Colon (tissue), 2 donors: ENCODE data around the gene TBC1D7.
"Not testable (repeated sequence)": the region's sequence is repeated elsewhere in the genome, so short reads cannot be mapped to it uniquely, and the experiment has no call there.

Experiments used
- FAIRE-seq: peaks from 2 replicates; lab custom pipeline; 2012; peaks lifted over from hg19 to GRCh38; lab: Jason Lieb, UNC
- donor health status: control.
- donor health status: control.

The TBC1D7 gene

GRCh38 chr6:13355999-13356785, 27.9 kb upstream of the TBC1D7 start:
- FAIRE-seq: no peak

DNA sequence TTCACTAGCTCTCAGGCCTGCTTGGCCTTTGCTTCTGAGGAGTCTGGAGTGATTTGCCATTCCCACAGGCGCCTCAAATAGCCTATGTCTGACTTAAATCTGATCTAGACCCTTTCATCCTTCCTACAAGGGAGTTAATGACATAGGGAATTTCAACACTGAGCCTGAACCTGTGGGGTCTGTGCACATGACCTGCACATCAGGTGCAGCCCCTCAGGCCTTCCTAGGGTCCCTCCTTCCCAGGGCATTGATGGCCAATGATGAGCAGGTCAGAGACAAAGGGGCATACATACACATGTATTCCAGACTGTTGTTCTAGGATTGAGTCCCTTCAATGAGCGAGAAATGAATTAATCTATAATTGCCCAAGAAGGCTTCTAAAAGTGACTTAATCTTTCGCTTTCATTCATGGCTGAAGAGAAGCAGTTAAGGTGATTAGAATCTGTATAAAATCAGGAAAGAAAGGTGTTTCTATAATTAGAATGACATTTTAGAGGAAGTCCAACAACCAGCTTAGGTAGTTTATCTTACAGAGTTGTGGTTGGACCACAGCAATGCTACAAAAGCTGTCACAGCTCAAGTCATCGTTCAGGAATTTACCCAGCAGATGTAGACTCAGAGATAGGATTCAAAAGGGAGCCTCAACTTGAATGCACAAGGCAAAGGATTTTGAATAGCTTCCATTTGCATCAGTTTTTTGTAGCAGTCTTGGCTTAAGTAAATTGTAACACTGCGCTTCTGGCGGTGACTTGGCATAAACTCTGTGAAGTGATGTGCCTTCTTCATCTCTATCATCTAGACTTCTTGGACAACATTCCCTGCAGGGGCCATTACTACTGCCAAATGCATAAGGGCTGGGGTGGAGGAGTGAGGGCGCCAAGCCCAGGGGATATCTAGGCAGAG, 27.0 kb upstream of the TBC1D7 start:
- no peak for FAIRE-seq

DNA sequence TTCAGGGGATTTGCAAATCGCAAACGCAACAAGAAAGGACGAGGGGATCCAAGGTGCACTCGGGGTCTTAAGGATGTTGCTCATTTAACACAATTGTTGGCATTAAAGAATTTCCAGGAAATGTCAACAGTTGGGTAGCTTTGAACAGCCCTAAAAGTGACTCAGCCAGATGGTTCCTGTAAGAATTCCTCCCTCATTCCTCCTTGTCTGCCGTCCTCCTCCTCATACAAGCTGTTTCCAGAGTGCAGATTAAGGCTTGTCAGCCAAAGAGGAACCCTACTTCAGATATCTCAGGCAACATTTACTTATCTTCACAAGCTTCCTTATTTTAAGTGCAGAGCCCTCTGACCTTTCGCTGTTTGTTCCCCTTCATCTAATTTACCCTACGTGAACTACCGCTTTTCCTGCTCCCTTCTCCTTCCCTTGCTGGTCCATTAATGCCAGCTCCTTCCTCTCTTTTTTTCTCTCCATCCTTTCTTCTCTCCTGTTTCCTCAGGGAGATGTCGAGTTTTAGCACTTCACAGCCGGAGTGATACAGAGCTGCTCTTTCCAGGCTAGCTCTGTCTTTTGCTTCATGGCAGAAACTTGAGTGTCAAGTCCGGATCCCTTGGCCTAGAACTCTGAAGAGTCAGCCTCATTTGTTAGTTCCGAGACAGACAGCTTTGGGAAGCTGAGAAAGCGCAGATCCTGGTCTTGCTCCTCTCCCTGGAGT, 26.1 kb upstream of the TBC1D7 start:
- no peak for FAIRE-seq

DNA sequence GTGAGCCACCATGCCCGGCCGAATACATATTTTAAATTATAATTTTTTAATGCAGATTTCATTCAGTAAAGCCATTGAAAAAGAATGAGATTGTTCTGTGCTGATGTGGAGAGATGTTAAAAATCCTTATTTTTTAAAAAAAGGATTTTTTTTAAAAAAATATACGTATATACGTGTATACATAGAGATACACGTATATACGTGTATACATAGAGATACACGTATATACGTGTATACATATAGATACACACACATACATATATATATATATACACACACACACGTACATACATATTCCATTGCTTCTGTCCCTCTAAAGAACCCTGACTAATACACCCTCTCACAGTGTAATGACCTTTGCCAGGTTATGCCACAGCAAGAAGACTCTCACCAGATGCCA, 23.8 kb upstream of the TBC1D7 start:
- no peak for FAIRE-seq

GRCh38 chr6:13351271-13351670, 22.9 kb upstream of the TBC1D7 start:
- no peak for FAIRE-seq

- FAIRE-seq: no peak
These were observed 21.6 kb upstream of the TBC1D7 start for GRCh38 chr6:13349811-13350506.

- FAIRE-seq: no peak
These were observed 20.2 kb upstream of the TBC1D7 start for GRCh38 chr6:13348334-13349113.

GRCh38 chr6:13346245-13346644, 17.9 kb upstream of the TBC1D7 start:
- FAIRE-seq: no peak

GRCh38 chr6:13342414-13343019, 14.2 kb upstream of the TBC1D7 start:
- FAIRE-seq: no peak

DNA sequence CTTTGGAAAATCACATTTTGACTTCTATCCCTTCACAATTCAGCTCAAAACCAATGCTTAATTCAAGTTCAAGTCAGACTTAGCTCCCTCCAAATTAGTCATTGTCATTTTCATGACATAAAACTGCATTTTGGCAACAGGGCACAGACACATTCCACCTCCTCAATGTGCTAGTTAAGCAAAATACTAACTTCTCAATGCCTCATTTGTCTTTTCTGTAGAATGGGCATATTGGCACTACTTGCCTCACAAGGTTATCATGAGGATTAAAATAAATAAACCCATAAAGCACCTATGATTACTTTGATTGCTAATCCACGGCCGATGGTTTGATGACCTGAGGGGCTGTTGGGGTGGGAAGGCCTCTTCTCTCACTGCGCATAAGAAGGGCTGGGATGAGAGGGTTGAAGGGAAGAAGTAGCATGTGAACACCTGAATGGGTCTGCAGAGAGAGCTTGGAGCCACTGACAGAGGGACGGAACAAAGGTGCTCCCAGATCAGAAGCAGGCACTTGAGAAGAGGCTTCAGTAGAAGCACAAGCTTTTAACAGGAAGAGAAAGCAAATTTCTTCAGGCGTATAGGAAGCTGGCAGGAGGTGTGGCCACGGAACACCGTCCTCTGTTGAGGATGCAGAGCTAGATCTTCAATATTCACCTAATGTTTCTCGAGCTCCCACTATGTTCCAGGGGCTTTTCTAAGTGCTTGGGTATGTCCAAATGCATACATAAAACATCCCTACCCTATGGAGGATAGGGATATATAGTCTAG, 11.7 kb upstream of the TBC1D7 start:
- FAIRE-seq: no peak

DNA sequence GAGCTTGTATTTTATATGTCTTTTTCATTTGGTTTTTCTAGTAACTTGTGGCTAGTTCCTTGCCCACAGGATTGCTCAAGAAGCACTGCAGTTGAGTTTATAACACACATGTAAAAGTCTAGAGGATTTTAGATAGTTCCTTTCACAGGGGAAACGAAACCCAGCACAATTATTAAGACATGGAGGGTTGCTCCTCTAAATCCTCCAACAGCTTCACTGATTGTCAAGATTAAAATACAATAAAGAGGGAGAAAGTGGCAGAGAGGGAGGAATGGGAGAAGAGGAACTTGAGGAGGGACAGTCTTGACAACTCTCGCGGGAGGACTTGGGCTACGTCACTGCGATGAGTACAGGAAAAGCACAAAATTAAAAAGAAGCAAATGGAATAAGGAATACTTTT, 9.7 kb upstream of the TBC1D7 start:
- FAIRE-seq: no peak

DNA sequence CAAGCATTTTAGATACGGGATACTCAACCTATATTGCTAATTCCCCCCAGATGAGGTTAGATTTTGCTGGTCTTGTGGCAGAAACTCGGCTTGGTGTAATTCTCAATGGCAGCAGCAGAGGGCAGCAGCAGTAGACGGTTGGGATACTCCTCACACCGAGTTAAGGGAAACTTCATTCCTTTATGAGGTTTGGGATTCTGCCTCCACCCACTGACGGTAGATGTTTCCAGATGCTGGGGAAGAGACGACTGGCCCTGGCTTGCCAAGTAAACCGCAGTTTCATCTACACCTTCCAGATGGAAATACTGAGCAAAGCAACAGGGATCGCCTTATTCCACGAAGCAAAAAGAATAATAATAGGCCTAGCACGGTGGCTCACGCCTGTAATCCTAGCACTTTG, 8.2 kb upstream of the TBC1D7 start:
- FAIRE-seq: no peak

DNA sequence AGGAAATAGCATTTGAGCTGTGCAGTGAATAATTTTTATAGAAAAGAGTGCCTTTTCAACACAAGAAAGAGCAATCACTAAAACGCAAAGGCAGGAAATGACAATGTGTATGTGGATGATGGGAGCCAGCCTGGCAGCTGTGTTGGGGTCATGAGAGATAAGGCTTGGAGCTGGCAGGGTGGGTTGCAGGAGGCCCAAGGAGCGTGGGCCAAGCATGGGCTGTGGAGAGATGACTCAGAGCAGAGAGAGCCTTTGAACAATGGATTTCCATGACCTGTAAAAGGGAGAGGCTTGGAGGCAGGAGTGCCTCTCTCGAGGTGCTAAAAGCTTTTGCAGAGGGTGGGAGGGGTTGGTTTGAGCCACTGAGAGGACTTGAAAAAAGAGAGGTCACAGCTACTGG, 6.6 kb upstream of the TBC1D7 start:
- no peak for FAIRE-seq

- FAIRE-seq: no peak
These were observed 4.0 kb upstream of the TBC1D7 start for GRCh38 chr6:13332349-13332706.

- FAIRE-seq: peak; percentile 18
These were observed 3.4 kb upstream of the TBC1D7 start for GRCh38 chr6:13331516-13332348.

GRCh38 chr6:13328875-13329183, 492 bp upstream of the TBC1D7 start:
- FAIRE-seq: no peak

DNA sequence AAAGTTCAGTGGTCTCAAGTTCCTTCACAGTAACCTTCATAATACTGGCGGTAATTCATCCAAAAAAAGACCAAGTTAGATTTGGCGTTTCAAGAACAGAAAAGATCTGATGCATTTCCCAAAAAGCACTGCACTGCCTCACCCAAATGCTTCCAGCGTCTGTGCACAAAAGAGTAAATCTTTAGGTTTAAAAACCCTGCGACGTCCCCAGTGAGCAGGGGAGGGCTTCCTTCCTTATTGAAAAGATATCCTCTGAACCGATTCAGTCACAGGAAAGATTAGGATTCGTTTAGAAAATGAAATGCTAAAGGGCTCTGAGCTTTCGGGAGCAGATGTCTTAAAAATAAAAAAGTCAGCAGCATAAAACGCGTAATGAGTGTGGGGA, 654 bp downstream of the TBC1D7 start:
- FAIRE-seq: no peak

GRCh38 chr6:13326031-13326586, 2.2 kb downstream of the TBC1D7 start:
- not testable (repeated sequence) for FAIRE-seq

DNA sequence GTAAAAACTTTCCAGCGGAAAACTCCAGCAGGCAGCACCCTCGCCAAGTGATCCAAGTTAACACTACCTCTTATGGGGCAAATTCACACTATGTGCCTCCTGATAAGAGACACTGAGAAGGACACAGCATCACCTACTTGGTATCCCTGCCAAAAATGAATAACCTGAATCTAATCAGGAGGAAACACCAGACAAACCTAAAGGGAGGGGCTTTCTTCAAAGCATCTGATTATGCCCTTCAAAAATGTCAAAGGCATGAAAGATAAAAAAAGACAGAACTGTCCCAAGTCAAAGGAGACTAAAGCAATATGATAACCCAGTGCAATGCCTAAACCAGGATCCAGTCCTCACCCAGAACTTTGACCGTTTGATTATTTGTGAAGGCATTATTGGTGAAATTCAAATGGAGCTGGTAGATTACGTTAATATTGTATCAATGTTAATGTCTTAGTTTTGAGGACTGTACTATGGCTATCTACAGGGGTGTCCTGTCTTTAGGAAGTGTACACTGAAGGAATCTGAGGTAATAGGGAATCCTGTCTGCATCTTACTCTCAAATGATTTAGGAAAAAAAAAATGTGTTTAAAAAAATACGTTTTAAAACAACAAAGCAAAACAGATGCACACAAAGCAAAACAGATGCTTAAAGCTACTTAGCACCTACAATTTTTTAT, 8.3 kb downstream of the TBC1D7 start:
- FAIRE-seq: no peak
